Nephron (organoid): ENCODE results near the gene STYXL1.

ENCODE experiments used
- H3K27ac Mint-ChIP-seq, 3 experiments: 2 replicates each; pipeline ENCODE4 v1.8.0; 2020; ENCODE audit warnings: mixed read lengths in 3 of 3, mild to moderate bottlenecking in 2 of 3, moderate library complexity in 1 of 3
- H3K27me3 Mint-ChIP-seq: 2 replicates; pipeline ENCODE4 v1.8.0; 2021; ENCODE audit warnings: low read depth, mild to moderate bottlenecking, moderate library complexity, mixed read lengths
- H3K36me3 Mint-ChIP-seq: 2 replicates; pipeline ENCODE4 v1.8.0; 2020; ENCODE audit warnings: low read depth, mixed read lengths
- H3K4me1 Mint-ChIP-seq: 2 replicates; pipeline ENCODE4 v1.8.0; 2020; ENCODE audit warnings: mixed read lengths
- H3K4me3 Mint-ChIP-seq, 3 experiments: 2 replicates each; pipeline ENCODE4 v1.8.0; 2020; ENCODE audit warnings: mild to moderate bottlenecking in 3 of 3, mixed read lengths in 3 of 3, moderate library complexity in 2 of 3
- H3K9me3 Mint-ChIP-seq: 2 replicates; pipeline ENCODE4 v1.8.0; 2020; ENCODE audit warnings: mixed read lengths
- CTCF ChIP-seq, 3 experiments: fragments of 200-600 bp; sonication (generic); IDR thresholded peaks; one replicate each; pipeline ENCODE4 v1.5.0; 2021; ENCODE audit warnings: antibody characterized with exemption in 3 of 3; ENCODE audit not compliant: unreplicated experiment in 3 of 3

STYXL1 gene

GRCh38 chr7:75995052-75995471 is 52.7 kb downstream of the STYXL1 start:
- H3K27me3 Mint-ChIP-seq: no peaks in the 10 kb centered on the region
- H3K4me3 Mint-ChIP-seq: peak overlapping the region; percentile 86 to 91 (median 91)
- peak overlapping the region in 2 of 3 experiments; percentile 45 to 79 for H3K27ac Mint-ChIP-seq
- H3K36me3 Mint-ChIP-seq: peaks cover 37% of the 10 kb centered on the region
- H3K4me1 Mint-ChIP-seq: peaks cover 12% of the 10 kb centered on the region
- H3K9me3 Mint-ChIP-seq: no peaks in the 10 kb centered on the region
- no peak for TF ChIP-seq CTCF (IDR thresholded peaks at IDR 0.05; ENCODE audit: unreplicated experiment in 3 of 3)

- peak; percentile 15 to 38 (median 26) for TF ChIP-seq CTCF (IDR thresholded peaks at IDR 0.05; ENCODE audit: unreplicated experiment in 3 of 3)
- H3K27ac Mint-ChIP-seq: peak within 1 kb of the TSS in 2 of 3 experiments; percentile 69 to 79
- peak within 1 kb of the TSS; percentile 86 to 91 (median 91) for H3K4me3 Mint-ChIP-seq
- no peaks in the 10 kb centered on the region for H3K27me3 Mint-ChIP-seq
- peaks cover 17% of the 10 kb centered on the region for H3K4me1 Mint-ChIP-seq
- no peaks in the 10 kb centered on the region for H3K9me3 Mint-ChIP-seq
- H3K36me3 Mint-ChIP-seq: peaks cover 36% of the 10 kb centered on the region
Measured at GRCh38 chr7:75994388-75995051, 53.3 kb downstream of the STYXL1 start, which contains the start of gene TMEM120A. Gene TMEM120A, minus strand, starts transcription at chr7:75994595. Its CDS starts 25 bp downstream, at chr7:75994570.

- no peak for TF ChIP-seq CTCF (IDR thresholded peaks at IDR 0.05; ENCODE audit: unreplicated experiment in 3 of 3)
- Mint-ChIP-seq H3K9me3 (no peaks in the 10 kb centered on the region), H3K27ac (peak overlapping the region in 2 of 3 experiments; percentile 68 to 69), H3K4me3 (peak overlapping the region; percentile 83 to 85 (median 84)), H3K4me1 (peaks cover 19% of the 10 kb centered on the region), H3K36me3 (peaks cover 29% of the 10 kb centered on the region), H3K27me3 (no peaks in the 10 kb centered on the region)
Measured at GRCh38 chr7:75993689-75994387, 54.0 kb downstream of the STYXL1 start.

- TF ChIP-seq CTCF (IDR thresholded peaks at IDR 0.05; ENCODE audit: unreplicated experiment in 3 of 3): no peak
- Mint-ChIP-seq H3K36me3 (peaks cover 20% of the 10 kb centered on the region), H3K4me1 (peaks cover 19% of the 10 kb centered on the region), H3K9me3 (no peaks in the 10 kb centered on the region), H3K4me3 (peak overlapping the region in 1 of 3 experiments; percentile 84), H3K27me3 (no peaks in the 10 kb centered on the region), H3K27ac (peak overlapping the region in 1 of 3 experiments; percentile 25)
Measured at GRCh38 chr7:75992083-75992755, 55.6 kb downstream of the STYXL1 start.

GRCh38 chr7:75991531-75992082 is 56.2 kb downstream of the STYXL1 start:
- H3K9me3 Mint-ChIP-seq: no peaks in the 10 kb centered on the region
- H3K27ac Mint-ChIP-seq: peak overlapping the region in 1 of 3 experiments; percentile 25
- peaks cover 19% of the 10 kb centered on the region for H3K4me1 Mint-ChIP-seq
- TF ChIP-seq CTCF (IDR thresholded peaks at IDR 0.05; ENCODE audit: unreplicated experiment in 3 of 3): no peak
- H3K36me3 Mint-ChIP-seq: peaks cover 20% of the 10 kb centered on the region
- no peak overlapping the region for H3K4me3 Mint-ChIP-seq
- H3K27me3 Mint-ChIP-seq: no peaks in the 10 kb centered on the region
